Measurements from ENCODE around the gene STAG1.
"Not testable (repeated sequence)": the region's sequence is repeated elsewhere in the genome, so short reads cannot be mapped to it uniquely, and the experiment has no call there.

The STAG1 gene

DNA sequence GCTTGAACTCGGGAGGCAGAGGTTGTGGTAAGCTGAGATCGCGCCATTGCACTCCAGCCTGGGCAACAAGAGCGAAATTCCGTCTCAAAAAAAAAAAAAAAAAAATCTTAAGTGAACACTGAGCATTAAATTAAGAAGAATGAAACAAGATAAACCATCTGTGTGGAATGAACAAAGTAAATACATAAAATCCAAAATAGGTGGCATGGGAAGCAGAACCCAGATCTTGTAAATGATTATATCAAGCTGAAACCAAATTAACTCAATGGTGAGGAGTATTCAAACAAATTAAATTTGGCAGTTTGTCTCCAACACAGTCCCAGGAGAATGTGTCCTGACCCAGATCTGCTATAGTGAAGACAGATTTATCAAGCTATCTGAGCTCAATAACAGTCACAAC is 32.1 kb downstream of the STAG1 start:
- TF ChIP-seq, protein P1, sequence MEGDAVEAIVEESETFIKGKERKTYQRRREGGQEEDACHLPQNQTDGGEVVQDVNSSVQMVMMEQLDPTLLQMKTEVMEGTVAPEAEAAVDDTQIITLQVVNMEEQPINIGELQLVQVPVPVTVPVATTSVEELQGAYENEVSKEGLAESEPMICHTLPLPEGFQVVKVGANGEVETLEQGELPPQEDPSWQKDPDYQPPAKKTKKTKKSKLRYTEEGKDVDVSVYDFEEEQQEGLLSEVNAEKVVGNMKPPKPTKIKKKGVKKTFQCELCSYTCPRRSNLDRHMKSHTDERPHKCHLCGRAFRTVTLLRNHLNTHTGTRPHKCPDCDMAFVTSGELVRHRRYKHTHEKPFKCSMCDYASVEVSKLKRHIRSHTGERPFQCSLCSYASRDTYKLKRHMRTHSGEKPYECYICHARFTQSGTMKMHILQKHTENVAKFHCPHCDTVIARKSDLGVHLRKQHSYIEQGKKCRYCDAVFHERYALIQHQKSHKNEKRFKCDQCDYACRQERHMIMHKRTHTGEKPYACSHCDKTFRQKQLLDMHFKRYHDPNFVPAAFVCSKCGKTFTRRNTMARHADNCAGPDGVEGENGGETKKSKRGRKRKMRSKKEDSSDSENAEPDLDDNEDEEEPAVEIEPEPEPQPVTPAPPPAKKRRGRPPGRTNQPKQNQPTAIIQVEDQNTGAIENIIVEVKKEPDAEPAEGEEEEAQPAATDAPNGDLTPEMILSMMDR (conservative IDR thresholded peaks at IDR 0.05; ENCODE audit: low read length): no peak
- no peak for DNase-seq (ENCODE audit: low read depth)
- H3K4me3 ChIP-seq (ENCODE audit: low read length): no peak overlapping the region

DNA sequence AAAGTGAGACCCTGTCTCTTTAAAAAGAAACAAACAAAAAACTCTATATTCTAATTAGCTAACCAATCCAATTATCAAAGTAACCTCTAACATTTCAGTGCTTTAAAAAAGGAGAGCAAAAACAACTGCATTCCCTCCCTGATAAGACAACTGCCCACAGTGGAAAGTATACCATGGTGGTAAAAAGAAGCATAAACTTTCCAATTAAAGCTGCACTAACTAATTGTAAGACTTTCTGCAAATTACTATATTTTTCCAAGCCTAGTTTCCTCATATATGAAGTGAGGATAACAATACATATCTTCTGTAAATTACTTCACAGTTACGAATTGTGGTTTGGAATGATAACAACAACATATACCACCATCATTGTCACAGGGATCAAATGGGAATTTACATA is 35.5 kb downstream of the STAG1 start:
- TF ChIP-seq, protein P1 (conservative IDR thresholded peaks at IDR 0.05; ENCODE audit: low read length): no peak
- no peak for DNase-seq (ENCODE audit: low read depth)
- no peak overlapping the region for H3K4me3 ChIP-seq (ENCODE audit: low read length)

GRCh38 chr3:136714020-136714419 is 38.2 kb downstream of the STAG1 start:
- TF ChIP-seq, protein P1 (conservative IDR thresholded peaks at IDR 0.05; ENCODE audit: low read length): no peak
- no peak overlapping the region for H3K4me3 ChIP-seq (ENCODE audit: low read length)
- DNase-seq (ENCODE audit: low read depth): no peak

- no peak for DNase-seq (ENCODE audit: low read depth)
- no peak overlapping the region for H3K4me3 ChIP-seq (ENCODE audit: low read length)
- TF ChIP-seq, protein P1 (conservative IDR thresholded peaks at IDR 0.05; ENCODE audit: low read length): no peak
Observed at GRCh38 chr3:136712941-136713340, 39.2 kb downstream of the STAG1 start.

GRCh38 chr3:136711888-136712287 is 40.3 kb downstream of the STAG1 start:
- not testable (repeated sequence) for H3K4me3 ChIP-seq (ENCODE audit: low read length); DNase-seq (ENCODE audit: low read depth)

DNA sequence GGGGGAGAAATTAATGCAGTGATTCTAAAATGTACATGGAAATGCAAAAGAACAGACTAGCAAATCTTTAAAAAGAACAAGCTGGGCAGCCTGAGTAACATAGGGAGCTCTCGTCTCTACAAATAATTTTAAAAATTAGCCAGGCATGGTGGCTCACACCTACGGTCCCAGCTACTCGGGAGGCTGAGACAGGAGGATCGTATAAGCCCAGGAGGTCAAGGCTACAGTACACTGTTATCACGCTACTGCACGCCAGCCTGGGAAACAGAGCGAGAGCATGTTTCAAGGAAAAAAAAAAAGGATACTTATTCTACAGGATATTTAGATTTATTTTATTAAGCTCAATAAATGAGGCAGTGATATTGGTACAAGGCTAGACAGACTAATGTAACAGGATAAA is 40.9 kb downstream of the STAG1 start:
- H3K4me3 ChIP-seq (ENCODE audit: low read length): no peak overlapping the region
- TF ChIP-seq, protein P1 (conservative IDR thresholded peaks at IDR 0.05; ENCODE audit: low read length): no peak
- no peak for DNase-seq (ENCODE audit: low read depth)

GRCh38 chr3:136709775-136710174 is 42.4 kb downstream of the STAG1 start:
- H3K4me3 ChIP-seq (ENCODE audit: low read length); DNase-seq (ENCODE audit: low read depth): not testable (repeated sequence)

DNA sequence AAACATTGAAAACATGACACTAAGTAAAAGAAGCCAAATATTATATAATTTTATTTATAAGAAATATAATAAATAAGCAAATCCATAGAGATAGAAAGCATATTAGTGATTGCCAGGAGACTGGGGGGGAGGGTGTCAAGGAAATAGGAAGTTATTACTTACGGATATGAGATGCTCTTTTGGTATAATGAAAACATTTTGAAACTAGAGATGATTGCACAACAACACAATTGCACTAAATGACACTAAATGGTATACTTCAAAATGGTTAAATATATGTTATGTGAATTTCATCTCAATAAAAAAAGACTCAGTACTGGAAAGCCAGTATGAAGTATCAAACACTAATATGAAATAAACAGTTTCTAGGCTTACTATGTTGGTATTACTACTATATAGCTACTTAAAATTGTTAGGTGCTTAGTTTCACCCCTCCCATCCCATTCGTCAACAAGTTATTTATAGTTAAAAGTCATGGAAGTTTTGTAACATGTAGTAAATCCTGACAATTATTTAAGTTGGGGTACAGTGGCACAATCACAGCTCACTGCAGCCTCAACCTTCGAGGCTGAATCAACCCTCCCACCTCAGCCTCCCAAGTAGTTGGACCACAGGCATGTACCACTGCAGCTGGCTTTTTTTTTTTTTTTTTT is 43.7 kb downstream of the STAG1 start:
- TF ChIP-seq, protein P1 (conservative IDR thresholded peaks at IDR 0.05; ENCODE audit: low read length): no peak
- DNase-seq (ENCODE audit: low read depth): no peak
- no peak overlapping the region for H3K4me3 ChIP-seq (ENCODE audit: low read length)

All from AG10803 (cell line).